ENCODE results near the gene RABGAP1. TPM values are rescaled to one million over a fixed set of nuclear protein-coding genes. Genes with fewer than 3 reads are reported as not detected.

The RABGAP1 gene
- polyA plus RNA-seq, 1 of the 3 experiments (the other 2 are of a cell fraction) = 20.2 TPM

GRCh38 chr9:123053046-123053445, 112.2 kb downstream of the RABGAP1 start:
- POLR2A ChIA-PET = no interaction called here
- H3K79me2 ChIP-seq (ENCODE audit: insufficient read depth) = peaks cover 6% of the 10 kb centered on the region; the same call in 1 of the 2 replicates
- H2AFZ ChIP-seq (ENCODE audit: low read depth) = no peak overlapping the region
- CTCF ChIA-PET = interaction anchor here (1.5 to 1.6 kb wide), 2 partner anchors 23 to 296 kb away, joined by 3 to 4 read pairs; no protein-coding TSS in a partner anchor
- no peaks in the 10 kb centered on the region for H3K9me3 ChIP-seq
- H3K9me2 ChIP-seq = no peaks in the 10 kb centered on the region
- H4K20me1 ChIP-seq (ENCODE audit: insufficient read depth) = no peaks in the 10 kb centered on the region
- no peak overlapping the region for H3K27ac ChIP-seq (ENCODE audit: low read depth in 2 of 2, low read length in 1 of 2)
- TF ChIP-seq NFIC (IDR thresholded peaks at IDR 0.05; ENCODE audit: borderline replicate concordance) = no peak
- TF ChIP-seq TEAD4 (IDR thresholded peaks at IDR 0.05; ENCODE audit: borderline replicate concordance, insufficient read depth) = no peak
- TF ChIP-seq FOXM1 (IDR thresholded peaks at IDR 0.05; ENCODE audit: low read depth) = no peak
- TF ChIP-seq RXRA (IDR thresholded peaks at IDR 0.05; ENCODE audit: borderline replicate concordance, low read depth) = no peak
- TF ChIP-seq ZBTB33 (IDR thresholded peaks at IDR 0.05; ENCODE audit: borderline replicate concordance, low read depth) = no peak
- DNase-seq = no peak
- peaks cover 0 to 24% of the 10 kb centered on the region in 2 experiments; a peak in 2 of 4 replicates for H3K4me1 ChIP-seq (ENCODE audit: control insufficient read depth in 1 of 2, insufficient read depth in 2 of 2, low read depth in 1 of 2, low read length in 1 of 2)
- peaks cover 9% of the 10 kb centered on the region for H3F3A ChIP-seq (replicated peaks; ENCODE audit: insufficient read depth)
- H3K4me3 ChIP-seq (ENCODE audit: low read depth in 2 of 2, low read length in 1 of 2) = no peak overlapping the region
- no peak overlapping the region for H3K9ac ChIP-seq
- H3K36me3 ChIP-seq (replicated peaks in 1 of 2; ENCODE audit: control insufficient read depth in 1 of 2, insufficient read depth in 2 of 2, low read length in 1 of 2) = peaks cover 9 to 18% of the 10 kb centered on the region in 2 experiments
- H3K27me3 ChIP-seq (ENCODE audit: insufficient read depth) = no peaks in the 10 kb centered on the region
- no peak overlapping the region for H3K4me2 ChIP-seq

GRCh38 chr9:123053711-123054110, 112.9 kb downstream of the RABGAP1 start:
- Histone ChIP-seq H3K4me2 (no peak overlapping the region), H3K9ac (no peak overlapping the region), H3K27me3 (ENCODE audit: insufficient read depth) (no peaks in the 10 kb centered on the region), H3F3A (replicated peaks; ENCODE audit: insufficient read depth) (peaks cover 3% of the 10 kb centered on the region), H3K27ac (ENCODE audit: low read depth in 2 of 2, low read length in 1 of 2) (no peak overlapping the region), H3K9me2 (no peaks in the 10 kb centered on the region), H3K79me2 (ENCODE audit: insufficient read depth) (peaks cover 6% of the 10 kb centered on the region; the same call in 1 of the 2 replicates), H4K20me1 (ENCODE audit: insufficient read depth) (no peaks in the 10 kb centered on the region), H2AFZ (ENCODE audit: low read depth) (no peak overlapping the region), H3K9me3 (no peaks in the 10 kb centered on the region), H3K4me3 (ENCODE audit: low read depth in 2 of 2, low read length in 1 of 2) (no peak overlapping the region), H3K36me3 (replicated peaks in 1 of 2; ENCODE audit: control insufficient read depth in 1 of 2, insufficient read depth in 2 of 2, low read length in 1 of 2) (peaks cover 9 to 18% of the 10 kb centered on the region in 2 experiments), H3K4me1 (ENCODE audit: control insufficient read depth in 1 of 2, insufficient read depth in 2 of 2, low read depth in 1 of 2, low read length in 1 of 2) (peaks cover 0 to 20% of the 10 kb centered on the region in 2 experiments; a peak in 2 of 4 replicates)
- DNase-seq = no peak
- CTCF ChIA-PET = interaction anchor here (1.6 kb wide), 1 partner anchor 24 kb away, joined by 3 read pairs; no protein-coding TSS in a partner anchor
- TF ChIP-seq TAF1 (IDR thresholded peaks at IDR 0.05; ENCODE audit: borderline replicate concordance, low read depth, low read length) (no peak), NRF1 (IDR thresholded peaks at IDR 0.05; ENCODE audit: low read depth, low read length) (no peak), MAX (IDR thresholded peaks at IDR 0.05; ENCODE audit: low read depth) (no peak), EP300 (IDR thresholded peaks at IDR 0.05; ENCODE audit: borderline replicate concordance in 1 of 2, low read depth in 1 of 2, low read length in 1 of 2) (no peak), GABPA (IDR thresholded peaks at IDR 0.05; ENCODE audit: low read depth) (no peak), IRF3 (IDR thresholded peaks at IDR 0.05; ENCODE audit: low read depth, low read length) (no peak), RXRA (IDR thresholded peaks at IDR 0.05; ENCODE audit: borderline replicate concordance, low read depth) (no peak), USF2 (IDR thresholded peaks at IDR 0.05; ENCODE audit: borderline replicate concordance, low read depth, low read length) (no peak), POLR2AphosphoS5 (IDR thresholded peaks at IDR 0.05; ENCODE audit: low read depth, low read length) (no peak), YY1 (IDR thresholded peaks at IDR 0.05; ENCODE audit: low read depth) (no peak), ZBTB33 (IDR thresholded peaks at IDR 0.05; ENCODE audit: borderline replicate concordance, low read depth) (no peak), ELF1 (IDR thresholded peaks at IDR 0.05) (no peak)
- 64% methylated on average over 2 of the region's 2 CpGs for WGBS (ENCODE audit: low lambda C conversion rate)
- POLR2A ChIA-PET = no interaction called here
